Ureter (tissue), 1 donor: Measurements from ENCODE around the gene UCN. TPM values are rescaled to one million over a fixed set of nuclear protein-coding genes. Genes with fewer than 3 reads are reported as not detected.
"Not testable (repeated sequence)": the region's sequence is repeated elsewhere in the genome, so short reads cannot be mapped to it uniquely, and the experiment has no call there.

Source experiments
- DNase-seq: peaks from one replicate; pipeline ENCODE4 v3.0.0-alpha.2; 2020; ENCODE audit warnings: low spot score
- total RNA-seq: library from RNA; stranded (reverse); gene quantifications from one replicate; pipeline ENCODE4 v1.2.4, GENCODE V29; 2023
- donor health status: DM: yes; HTN: yes; CAD: no.

Gene UCN
- 0.68 TPM for total RNA-seq

GRCh38 chr2:27308359-27308881 lies at the start of gene UCN:
Gene UCN (minus strand): TSS chr2:27308445. CDS start chr2:27307895, 550 bp downstream.
- no peak for DNase-seq

- DNase-seq, result peak; percentile 95
Measured at GRCh38 chr2:27356382-27357181, 48.3 kb upstream of the UCN start, which contains the start of gene GTF3C2. Gene GTF3C2 (minus strand): TSS chr2:27356764. CDS start chr2:27343554, 13,210 bp downstream.

- peak; percentile 70 for DNase-seq
Measured at GRCh38 chr2:27356056-27356381, 47.8 kb upstream of the UCN start.

GRCh38 chr2:27354597-27354927 lies 46.3 kb upstream of the UCN start:
- no peak for DNase-seq

GRCh38 chr2:27353762-27354596 lies 45.7 kb upstream of the UCN start:
- no peak for DNase-seq

- DNase-seq, result not testable (repeated sequence)
Measured at GRCh38 chr2:27353386-27353761, 45.1 kb upstream of the UCN start.

- DNase-seq, result no peak
Measured at GRCh38 chr2:27351802-27352598, 43.8 kb upstream of the UCN start.

- no peak for DNase-seq
Measured at GRCh38 chr2:27350106-27350693, 42.0 kb upstream of the UCN start.

- no peak for DNase-seq
Measured at GRCh38 chr2:27347641-27348040, 39.4 kb upstream of the UCN start.

GRCh38 chr2:27336173-27336572 lies 27.9 kb upstream of the UCN start:
- no peak for DNase-seq

- DNase-seq, result no peak
Measured at GRCh38 chr2:27335311-27335710, 27.1 kb upstream of the UCN start.

- DNase-seq, result no peak
Measured at GRCh38 chr2:27324720-27325119, 16.5 kb upstream of the UCN start.

GRCh38 chr2:27323596-27324285 lies 15.5 kb upstream of the UCN start:
- DNase-seq, result no peak

GRCh38 chr2:27322766-27323595 lies 14.7 kb upstream of the UCN start, which contains the start of gene MPV17:
Gene MPV17 (minus strand): TSS chr2:27323097. CDS start chr2:27322517, 580 bp downstream.
- peak; percentile 95 for DNase-seq

- DNase-seq, result no peak
Measured at GRCh38 chr2:27322301-27322765, 14.1 kb upstream of the UCN start.

GRCh38 chr2:27320958-27321543 lies 12.8 kb upstream of the UCN start:
- peak; percentile 62 for DNase-seq

- DNase-seq, result not testable (repeated sequence)
Measured at GRCh38 chr2:27319839-27320238, 11.6 kb upstream of the UCN start.

- DNase-seq, result no peak
Measured at GRCh38 chr2:27316655-27317412, 8.6 kb upstream of the UCN start.

- no peak for DNase-seq
Measured at GRCh38 chr2:27315122-27315521, 6.9 kb upstream of the UCN start.
